H1 (cell line): ENCODE results near the gene CELF5.

Experiments used
- EGR1 ChIP-seq: IDR thresholded peaks from 2 replicates; pipeline ENCODE4 v1.6.1; 2011; ENCODE audit warnings: low read depth, low read length, borderline replicate concordance
- SUZ12 ChIP-seq: fragments of 200-600 bp; sonication (generic); IDR thresholded peaks from 2 replicates; pipeline ENCODE4 v1.6.1; 2012; ENCODE audit warnings: mild to moderate bottlenecking, inconsistent platforms, low read length, moderate library complexity, mixed read lengths
- TBP ChIP-seq: IDR thresholded peaks from 2 replicates; pipeline ENCODE4 v1.6.1; 2011; ENCODE audit warnings: low read depth, low read length, improper control_type of control experiment
- TF ChIP-seq, protein P1 (sequence below), 3 experiments: IDR thresholded peaks; 1 replicate in 2 of 3; 2 replicates in 1 of 3; pipeline versions ENCODE4 v1.5.1 to v1.6.1; 2011; ENCODE audit warnings: low read length in 3 of 3, mild to moderate bottlenecking in 3 of 3, inconsistent platforms in 2 of 3, low read depth in 1 of 3, moderate library complexity in 1 of 3; ENCODE audit not compliant: insufficient read depth in 1 of 3; ENCODE audit errors: control extremely low read depth in 1 of 3
- TF ChIP-seq, protein P2 (sequence below): IDR thresholded peaks from 2 replicates; pipeline ENCODE4 v1.6.1; 2011; ENCODE audit warnings: low read length, improper control_type of control experiment

DNA sequence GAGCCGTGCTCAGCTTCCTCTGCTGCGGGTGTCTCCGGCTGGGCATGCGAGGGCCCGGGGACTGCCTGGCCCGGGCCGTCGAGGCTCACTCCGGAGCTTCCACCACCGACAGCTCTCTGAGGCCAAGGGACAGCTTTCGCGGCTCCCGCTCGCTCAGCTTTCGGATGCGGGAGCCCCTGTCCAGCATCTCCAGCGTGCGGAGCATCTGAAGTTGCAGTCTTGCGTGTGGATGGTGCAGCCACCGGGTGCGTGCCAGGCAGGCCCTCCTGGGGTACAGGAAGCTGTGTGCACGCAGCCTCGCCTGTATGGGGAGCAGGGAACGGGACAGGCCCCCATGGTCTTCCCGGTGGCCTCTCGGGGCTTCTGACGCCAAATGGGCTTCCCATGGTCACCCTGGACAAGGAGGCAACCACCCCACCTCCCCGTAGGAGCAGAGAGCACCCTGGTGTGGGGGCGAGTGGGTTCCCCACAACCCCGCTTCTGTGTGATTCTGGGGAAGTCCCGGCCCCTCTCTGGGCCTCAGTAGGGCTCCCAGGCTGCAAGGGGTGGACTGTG is 44.6 kb upstream of the CELF5 start:
- no peak for TF ChIP-seq TBP
- TF ChIP-seq, protein P1, sequence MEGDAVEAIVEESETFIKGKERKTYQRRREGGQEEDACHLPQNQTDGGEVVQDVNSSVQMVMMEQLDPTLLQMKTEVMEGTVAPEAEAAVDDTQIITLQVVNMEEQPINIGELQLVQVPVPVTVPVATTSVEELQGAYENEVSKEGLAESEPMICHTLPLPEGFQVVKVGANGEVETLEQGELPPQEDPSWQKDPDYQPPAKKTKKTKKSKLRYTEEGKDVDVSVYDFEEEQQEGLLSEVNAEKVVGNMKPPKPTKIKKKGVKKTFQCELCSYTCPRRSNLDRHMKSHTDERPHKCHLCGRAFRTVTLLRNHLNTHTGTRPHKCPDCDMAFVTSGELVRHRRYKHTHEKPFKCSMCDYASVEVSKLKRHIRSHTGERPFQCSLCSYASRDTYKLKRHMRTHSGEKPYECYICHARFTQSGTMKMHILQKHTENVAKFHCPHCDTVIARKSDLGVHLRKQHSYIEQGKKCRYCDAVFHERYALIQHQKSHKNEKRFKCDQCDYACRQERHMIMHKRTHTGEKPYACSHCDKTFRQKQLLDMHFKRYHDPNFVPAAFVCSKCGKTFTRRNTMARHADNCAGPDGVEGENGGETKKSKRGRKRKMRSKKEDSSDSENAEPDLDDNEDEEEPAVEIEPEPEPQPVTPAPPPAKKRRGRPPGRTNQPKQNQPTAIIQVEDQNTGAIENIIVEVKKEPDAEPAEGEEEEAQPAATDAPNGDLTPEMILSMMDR (IDR thresholded peaks at IDR 0.05; ENCODE audit: control extremely low read depth in 1 of 3, insufficient read depth in 1 of 3, low read depth in 1 of 3, low read length in 3 of 3) = no peak
- TF ChIP-seq SUZ12 = no peak
- TF ChIP-seq, protein P2, sequence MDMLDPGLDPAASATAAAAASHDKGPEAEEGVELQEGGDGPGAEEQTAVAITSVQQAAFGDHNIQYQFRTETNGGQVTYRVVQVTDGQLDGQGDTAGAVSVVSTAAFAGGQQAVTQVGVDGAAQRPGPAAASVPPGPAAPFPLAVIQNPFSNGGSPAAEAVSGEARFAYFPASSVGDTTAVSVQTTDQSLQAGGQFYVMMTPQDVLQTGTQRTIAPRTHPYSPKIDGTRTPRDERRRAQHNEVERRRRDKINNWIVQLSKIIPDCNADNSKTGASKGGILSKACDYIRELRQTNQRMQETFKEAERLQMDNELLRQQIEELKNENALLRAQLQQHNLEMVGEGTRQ = no peak
- TF ChIP-seq EGR1 = no peak
